ENCODE results near the gene MBD5.

The MBD5 gene

GRCh38 chr2:148263890-148264289 is 243.0 kb downstream of the MBD5 start:
- H3K4me3 ChIP-seq (ENCODE audit: low read depth, low read length), result no peak overlapping the region
- TF ChIP-seq CTCF (IDR thresholded peaks at IDR 0.05; ENCODE audit: insufficient read depth, low read depth, low read length, missing control alignments), result no peak
- no peak for DNase-seq (ENCODE audit: low read depth)

- H3K4me3 ChIP-seq (ENCODE audit: low read depth, low read length), result no peak overlapping the region
- no peak for TF ChIP-seq CTCF (IDR thresholded peaks at IDR 0.05; ENCODE audit: insufficient read depth, low read depth, low read length, missing control alignments)
- no peak for DNase-seq (ENCODE audit: low read depth)
Observed at GRCh38 chr2:148273158-148273691, 252.3 kb downstream of the MBD5 start.

- TF ChIP-seq CTCF (IDR thresholded peaks at IDR 0.05; ENCODE audit: insufficient read depth, low read depth, low read length, missing control alignments), result no peak
- no peak overlapping the region for H3K4me3 ChIP-seq (ENCODE audit: low read depth, low read length)
- DNase-seq (ENCODE audit: low read depth), result no peak
Observed at GRCh38 chr2:148279216-148279615, 258.3 kb downstream of the MBD5 start.

- no peak overlapping the region for H3K4me3 ChIP-seq (ENCODE audit: low read depth, low read length)
- no peak for DNase-seq (ENCODE audit: low read depth)
- TF ChIP-seq CTCF (IDR thresholded peaks at IDR 0.05; ENCODE audit: insufficient read depth, low read depth, low read length, missing control alignments), result no peak
Observed at GRCh38 chr2:148282201-148282600, 261.3 kb downstream of the MBD5 start.

- TF ChIP-seq CTCF (IDR thresholded peaks at IDR 0.05; ENCODE audit: insufficient read depth, low read depth, low read length, missing control alignments), result no peak
- no peak for DNase-seq (ENCODE audit: low read depth)
- H3K4me3 ChIP-seq (ENCODE audit: low read depth, low read length), result no peak overlapping the region
Observed at GRCh38 chr2:148292431-148292830, 271.5 kb downstream of the MBD5 start.

GRCh38 chr2:148298196-148298595 is 277.3 kb downstream of the MBD5 start:
- H3K4me3 ChIP-seq (ENCODE audit: low read depth, low read length), result no peak overlapping the region
- DNase-seq (ENCODE audit: low read depth), result no peak
- no peak for TF ChIP-seq CTCF (IDR thresholded peaks at IDR 0.05; ENCODE audit: insufficient read depth, low read depth, low read length, missing control alignments)

- no peak for TF ChIP-seq CTCF (IDR thresholded peaks at IDR 0.05; ENCODE audit: insufficient read depth, low read depth, low read length, missing control alignments)
- no peak overlapping the region for H3K4me3 ChIP-seq (ENCODE audit: low read depth, low read length)
- no peak for DNase-seq (ENCODE audit: low read depth)
Observed at GRCh38 chr2:148299616-148300015, 278.7 kb downstream of the MBD5 start.

Data from GM12865 (cell line).